Gastroesophageal sphincter (tissue), 3 donors: ENCODE measurements around the gene GRIN1.

Experiments used
- CTCF ChIP-seq, 4 experiments: fragments of 200-600 bp in 2 of 4; fragments of 450-650 bp in 2 of 4; sonication (generic) in 1 of 4; IDR thresholded peaks; one replicate each; pipeline ENCODE4 v1.5.1; 2017 to 2019; ENCODE audit warnings: antibody characterized with exemption in 4 of 4, mild to moderate bottlenecking in 2 of 4, moderate library complexity in 2 of 4
- EP300 ChIP-seq: sonication (generic); formaldehyde crosslinking; IDR thresholded peaks from one replicate; pipeline ENCODE4 v1.6.1; 2017; ENCODE audit warnings: antibody characterized with exemption, mild to moderate bottlenecking
- POLR2A ChIP-seq, 2 donors: fragments of 450-650 bp; IDR thresholded peaks; one replicate each; pipeline ENCODE4 v1.6.1; 2017; ENCODE audit warnings: antibody characterized with exemption in 2 of 2, mild to moderate bottlenecking in 2 of 2, moderate library complexity in 1 of 2
- POLR2AphosphoS5 ChIP-seq: sonication (generic); formaldehyde crosslinking; IDR thresholded peaks from one replicate; pipeline ENCODE4 v1.6.1; 2017; ENCODE audit warnings: antibody characterized with exemption

DNA sequence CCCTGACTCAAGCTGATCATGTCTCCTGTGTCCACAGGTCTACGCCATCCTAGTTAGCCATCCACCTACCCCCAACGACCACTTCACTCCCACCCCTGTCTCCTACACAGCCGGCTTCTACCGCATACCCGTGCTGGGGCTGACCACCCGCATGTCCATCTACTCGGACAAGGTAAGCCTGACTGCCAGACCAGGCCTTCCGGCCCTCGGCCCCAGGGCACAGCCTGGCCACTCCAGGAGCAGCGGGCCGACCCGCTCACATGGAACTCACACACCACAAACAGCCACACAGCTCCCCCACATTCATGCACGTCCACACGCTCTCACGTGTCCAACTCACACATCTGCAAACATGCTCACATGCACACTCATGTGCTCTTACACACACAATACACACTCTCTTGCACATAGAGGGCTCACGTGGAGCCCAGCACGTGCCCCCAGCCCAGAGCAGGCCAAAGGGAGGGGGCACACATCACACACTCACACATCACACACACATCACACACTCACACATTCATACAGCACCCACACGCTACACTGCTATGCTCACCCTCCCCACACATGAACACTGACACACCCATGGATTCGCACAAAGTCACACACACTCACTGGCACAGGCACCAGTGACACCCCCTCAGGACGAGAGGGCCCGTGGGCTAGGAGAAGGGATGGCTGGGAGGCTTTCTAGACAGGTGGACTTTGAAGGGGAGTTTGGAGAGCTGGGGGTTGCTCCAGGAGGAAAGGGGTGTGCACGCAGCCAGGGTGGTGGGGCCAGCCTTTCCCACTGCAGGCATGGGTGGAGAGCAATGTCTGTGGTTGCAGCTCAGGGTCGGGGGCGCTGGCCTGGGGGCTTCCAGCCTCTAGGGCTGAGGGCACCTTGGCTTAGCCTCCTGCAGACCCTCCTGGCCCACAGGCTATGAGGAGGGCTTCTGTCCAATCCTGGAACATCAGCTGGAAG, 3.3 kb downstream of the GRIN1 start:
- TF ChIP-seq POLR2A (IDR thresholded peaks at IDR 0.05) (no peak), CTCF (IDR thresholded peaks at IDR 0.05) (no peak), EP300 (no peak), POLR2AphosphoS5 (no peak)
